HG03025 (cell line): ENCODE measurements around the gene C6orf120.

Source experiments
- ATAC-seq: cut with Tn5 transposase; IDR thresholded peaks from one replicate; pipeline ENCODE4 v1.9.1; 2021; ENCODE audit warnings: mild to moderate bottlenecking, moderate library complexity; ENCODE audit not compliant: unreplicated experiment, low FRiP score

Gene C6orf120

GRCh38 chr6:169701954-169702839 lies at the start of gene C6orf120, which contains the start of gene WDR27:
TSS of gene C6orf120 (plus strand) at chr6:169702126. CDS start at chr6:169702460, 334 bp downstream.
TSS of gene WDR27 (minus strand) at chr6:169702029. CDS start at chr6:169689005, 13,024 bp downstream.
- ATAC-seq, result peak; percentile 97

GRCh38 chr6:169652896-169653295 lies 49.0 kb upstream of the C6orf120 start:
- no peak for ATAC-seq

- no peak for ATAC-seq
These were observed 48.2 kb upstream of the C6orf120 start for GRCh38 chr6:169653691-169654090.

- peak; percentile 95 for ATAC-seq
These were observed 47.1 kb upstream of the C6orf120 start for GRCh38 chr6:169654598-169655391.

- no peak for ATAC-seq
These were observed 45.2 kb upstream of the C6orf120 start for GRCh38 chr6:169656546-169657283.

- ATAC-seq, result no peak
These were observed 44.7 kb upstream of the C6orf120 start for GRCh38 chr6:169657284-169657610.

GRCh38 chr6:169659820-169660610 lies 41.9 kb upstream of the C6orf120 start:
- ATAC-seq, result no peak

- no peak for ATAC-seq
These were observed 41.1 kb upstream of the C6orf120 start for GRCh38 chr6:169660751-169661390.

GRCh38 chr6:169661391-169661756 lies 40.6 kb upstream of the C6orf120 start:
- no peak for ATAC-seq

- ATAC-seq, result no peak
These were observed 38.5 kb upstream of the C6orf120 start for GRCh38 chr6:169663468-169663867.

GRCh38 chr6:169664227-169664626 lies 37.7 kb upstream of the C6orf120 start:
- no peak for ATAC-seq

GRCh38 chr6:169665289-169665688 lies 36.6 kb upstream of the C6orf120 start:
- ATAC-seq, result no peak

GRCh38 chr6:169666441-169666840 lies 35.5 kb upstream of the C6orf120 start:
- no peak for ATAC-seq

GRCh38 chr6:169667716-169668115 lies 34.2 kb upstream of the C6orf120 start:
- no peak for ATAC-seq

- no peak for ATAC-seq
These were observed 33.6 kb upstream of the C6orf120 start for GRCh38 chr6:169668203-169668847.

- ATAC-seq, result no peak
These were observed 32.8 kb upstream of the C6orf120 start for GRCh38 chr6:169669147-169669546.

GRCh38 chr6:169669889-169670288 lies 32.0 kb upstream of the C6orf120 start:
- ATAC-seq, result no peak

GRCh38 chr6:169671563-169671962 lies 30.4 kb upstream of the C6orf120 start:
- no peak for ATAC-seq

- ATAC-seq, result no peak
These were observed 26.9 kb upstream of the C6orf120 start for GRCh38 chr6:169675011-169675410.
